Choroid plexus epithelial cell (primary cell): ENCODE data around the gene SRPX2.

Source experiments
- DNase-seq: peaks from one replicate; pipeline ENCODE4 v3.0.0-alpha.2; 2010; ENCODE audit warnings: low read depth
- H3K4me3 ChIP-seq: 2 replicates; pipeline ENCODE4 v1.5.1; 2011; ENCODE audit warnings: low read depth, mild to moderate bottlenecking, control low read depth, low read length, moderate library complexity
- TF ChIP-seq, protein P1 (sequence below): conservative IDR thresholded peaks from 2 replicates; pipeline ENCODE4 v1.5.1; 2011; ENCODE audit warnings: low read depth, mild to moderate bottlenecking, control low read depth, inconsistent platforms, low read length, moderate library complexity

SRPX2 gene, protein sequence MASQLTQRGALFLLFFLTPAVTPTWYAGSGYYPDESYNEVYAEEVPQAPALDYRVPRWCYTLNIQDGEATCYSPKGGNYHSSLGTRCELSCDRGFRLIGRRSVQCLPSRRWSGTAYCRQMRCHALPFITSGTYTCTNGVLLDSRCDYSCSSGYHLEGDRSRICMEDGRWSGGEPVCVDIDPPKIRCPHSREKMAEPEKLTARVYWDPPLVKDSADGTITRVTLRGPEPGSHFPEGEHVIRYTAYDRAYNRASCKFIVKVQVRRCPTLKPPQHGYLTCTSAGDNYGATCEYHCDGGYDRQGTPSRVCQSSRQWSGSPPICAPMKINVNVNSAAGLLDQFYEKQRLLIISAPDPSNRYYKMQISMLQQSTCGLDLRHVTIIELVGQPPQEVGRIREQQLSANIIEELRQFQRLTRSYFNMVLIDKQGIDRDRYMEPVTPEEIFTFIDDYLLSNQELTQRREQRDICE

DNA sequence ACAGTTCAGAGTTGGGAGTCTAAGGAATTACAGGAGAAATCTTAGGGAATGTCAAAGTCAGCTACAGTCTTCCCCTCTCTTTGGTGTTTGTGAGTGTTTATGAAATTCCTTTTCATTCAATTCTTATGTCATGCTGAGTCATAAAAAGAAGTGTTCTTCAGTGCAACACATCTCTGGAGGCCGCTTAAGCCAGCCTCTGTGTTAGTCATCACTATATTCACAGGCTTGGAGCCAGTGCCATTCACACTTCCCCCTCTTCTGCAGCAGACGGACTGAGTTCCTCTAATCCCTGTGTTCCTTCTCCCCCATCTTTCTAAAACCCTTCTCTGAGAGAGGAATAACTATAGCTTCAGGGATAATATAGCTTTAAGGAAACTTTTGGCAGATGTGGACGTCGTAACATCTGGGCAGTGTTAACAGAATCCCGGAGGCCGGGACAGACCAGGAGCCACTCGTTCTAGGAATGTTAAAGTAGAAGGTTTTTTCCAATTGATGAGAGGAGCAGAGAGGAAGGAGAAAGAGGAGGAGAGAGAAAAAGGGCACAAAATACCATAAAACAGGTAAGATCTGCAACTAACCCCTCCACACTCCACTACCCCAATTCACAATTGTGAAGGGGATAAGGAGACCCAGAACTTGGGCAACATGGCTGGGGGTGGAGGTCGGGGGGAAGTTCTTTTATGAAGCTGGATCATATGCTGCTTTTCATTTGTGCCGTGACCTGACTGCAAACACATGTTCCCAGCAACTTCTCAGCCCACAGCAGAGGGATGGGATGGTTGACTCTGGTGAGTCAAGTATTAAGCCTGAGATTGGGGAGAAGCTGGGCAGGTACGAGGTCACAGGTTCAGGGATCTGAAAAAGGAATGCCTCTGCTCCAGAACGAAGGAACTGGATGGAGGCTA lies at the start of gene SRPX2:
Gene SRPX2, plus strand, starts transcription at position 244 of the 905 bp plus-strand sequence. CDS start 2,124 bp downstream, outside the sequence.
- TF ChIP-seq, protein P1, sequence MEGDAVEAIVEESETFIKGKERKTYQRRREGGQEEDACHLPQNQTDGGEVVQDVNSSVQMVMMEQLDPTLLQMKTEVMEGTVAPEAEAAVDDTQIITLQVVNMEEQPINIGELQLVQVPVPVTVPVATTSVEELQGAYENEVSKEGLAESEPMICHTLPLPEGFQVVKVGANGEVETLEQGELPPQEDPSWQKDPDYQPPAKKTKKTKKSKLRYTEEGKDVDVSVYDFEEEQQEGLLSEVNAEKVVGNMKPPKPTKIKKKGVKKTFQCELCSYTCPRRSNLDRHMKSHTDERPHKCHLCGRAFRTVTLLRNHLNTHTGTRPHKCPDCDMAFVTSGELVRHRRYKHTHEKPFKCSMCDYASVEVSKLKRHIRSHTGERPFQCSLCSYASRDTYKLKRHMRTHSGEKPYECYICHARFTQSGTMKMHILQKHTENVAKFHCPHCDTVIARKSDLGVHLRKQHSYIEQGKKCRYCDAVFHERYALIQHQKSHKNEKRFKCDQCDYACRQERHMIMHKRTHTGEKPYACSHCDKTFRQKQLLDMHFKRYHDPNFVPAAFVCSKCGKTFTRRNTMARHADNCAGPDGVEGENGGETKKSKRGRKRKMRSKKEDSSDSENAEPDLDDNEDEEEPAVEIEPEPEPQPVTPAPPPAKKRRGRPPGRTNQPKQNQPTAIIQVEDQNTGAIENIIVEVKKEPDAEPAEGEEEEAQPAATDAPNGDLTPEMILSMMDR, result no peak
- peak within 1 kb of the TSS; percentile 65 for H3K4me3 ChIP-seq
- peak; percentile 90 for DNase-seq

DNA sequence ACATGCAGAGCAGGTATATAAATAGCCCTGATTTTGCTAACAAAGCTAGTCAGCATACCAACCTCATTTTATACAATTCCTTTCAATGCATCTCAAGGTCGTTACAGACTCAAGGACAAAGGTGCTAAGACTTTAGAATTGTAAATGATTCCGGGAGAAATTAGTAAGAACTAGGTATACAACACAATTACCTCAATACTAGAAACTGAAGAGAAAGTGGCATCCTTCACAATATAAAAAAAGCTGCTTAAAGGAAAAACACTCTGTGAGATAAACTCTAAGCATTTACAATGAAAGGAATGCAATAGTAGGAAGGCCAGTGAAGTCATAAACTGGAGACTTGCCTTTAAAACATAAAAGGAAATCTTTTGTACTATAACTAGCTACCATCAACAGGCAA lies 47.4 kb upstream of the SRPX2 start:
- no peak for DNase-seq
- H3K4me3 ChIP-seq, result no peak overlapping the region
- TF ChIP-seq, protein P1, result no peak

DNA sequence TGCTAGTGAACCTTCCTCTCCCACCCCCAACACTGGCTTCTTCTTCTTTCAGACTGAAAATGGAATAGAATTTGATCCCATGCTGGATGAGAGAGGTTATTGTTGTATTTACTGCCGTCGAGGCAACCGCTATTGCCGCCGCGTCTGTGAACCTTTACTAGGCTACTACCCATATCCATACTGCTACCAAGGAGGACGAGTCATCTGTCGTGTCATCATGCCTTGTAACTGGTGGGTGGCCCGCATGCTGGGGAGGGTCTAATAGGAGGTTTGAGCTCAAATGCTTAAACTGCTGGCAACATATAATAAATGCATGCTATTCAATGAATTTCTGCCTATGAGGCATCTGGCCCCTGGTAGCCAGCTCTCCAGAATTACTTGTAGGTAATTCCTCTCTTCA lies 44.5 kb upstream of the SRPX2 start:
- TF ChIP-seq, protein P1, result no peak
- no peak overlapping the region for H3K4me3 ChIP-seq
- no peak for DNase-seq

DNA sequence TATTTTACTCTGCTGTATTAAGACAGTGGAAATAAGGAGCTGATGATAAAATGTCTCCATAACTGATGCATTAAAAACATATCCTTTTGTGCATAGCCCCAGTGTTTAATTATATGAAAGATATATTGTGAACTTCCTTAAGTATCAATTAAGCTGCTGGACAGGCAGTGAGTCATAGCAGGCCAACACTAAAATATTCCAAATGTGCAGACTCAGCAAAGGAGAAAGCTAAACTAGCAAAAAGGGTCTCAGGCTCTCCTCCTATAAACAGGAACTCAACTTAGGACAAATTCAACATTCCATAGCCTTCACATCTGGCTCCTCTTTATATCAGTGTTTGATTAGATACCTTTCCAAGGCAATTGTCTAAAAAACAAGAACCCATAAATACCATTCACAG lies 43.7 kb upstream of the SRPX2 start:
- no peak for DNase-seq
- no peak overlapping the region for H3K4me3 ChIP-seq
- TF ChIP-seq, protein P1, result no peak

DNA sequence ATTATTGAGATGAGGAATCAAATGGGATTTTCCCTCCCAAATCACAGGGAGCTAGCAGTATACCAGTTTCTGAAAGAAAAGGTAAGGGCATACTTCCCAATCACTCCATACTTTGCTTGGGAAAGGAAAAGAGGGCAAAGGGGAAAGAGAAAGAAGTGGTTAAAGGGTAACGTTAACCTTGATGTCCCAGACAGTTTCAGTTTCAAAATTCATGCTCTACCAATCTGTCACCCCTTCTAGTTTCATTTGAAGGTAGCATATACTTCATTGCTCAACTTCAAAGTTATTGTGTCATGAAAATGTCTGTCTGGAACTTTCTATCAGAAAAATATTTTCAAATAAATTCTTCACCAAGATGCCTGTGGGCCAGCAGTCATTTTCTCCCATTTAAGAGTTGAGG lies 43.2 kb upstream of the SRPX2 start:
- DNase-seq, result no peak
- TF ChIP-seq, protein P1, result no peak
- H3K4me3 ChIP-seq, result no peak overlapping the region

DNA sequence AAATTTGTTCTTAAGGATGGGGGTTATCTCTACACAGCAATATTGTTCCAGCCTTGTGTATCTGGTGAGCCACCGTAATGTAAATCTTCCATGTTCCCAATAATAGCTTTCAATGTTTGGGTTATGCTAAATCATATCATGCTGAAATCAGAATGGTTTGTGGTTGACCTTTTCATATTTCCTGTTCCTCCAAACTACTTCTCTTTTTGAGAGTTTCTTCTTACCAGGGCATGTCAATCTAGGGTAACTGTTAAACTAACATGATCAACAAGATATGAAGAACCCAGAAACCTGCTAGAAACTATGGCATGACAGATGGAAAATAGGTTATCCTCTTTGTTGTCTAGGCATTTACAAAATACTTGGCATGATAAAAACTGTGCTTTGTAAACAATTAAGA lies 37.2 kb upstream of the SRPX2 start:
- TF ChIP-seq, protein P1, result no peak
- no peak for DNase-seq
- H3K4me3 ChIP-seq, result no peak overlapping the region
